Bronchial epithelial cell (primary cell): Measurements from ENCODE around the gene FBXL13. TPM values are rescaled to one million over a fixed set of nuclear protein-coding genes. Genes with fewer than 3 reads are reported as not detected.

Experiments
- DNase-seq: peaks from one replicate; pipeline ENCODE4 v3.0.0-alpha.2; 2010; ENCODE audit warnings: low read depth
- FAIRE-seq: peaks from 2 replicates; lab custom pipeline; 2011; peaks lifted over from hg19 to GRCh38; lab: Jason Lieb, UNC
- H3K27me3 ChIP-seq: 2 replicates; pipeline ENCODE4 v1.5.1; 2011; ENCODE audit warnings: low read length; ENCODE audit not compliant: control insufficient read depth, insufficient read depth
- H3K36me3 ChIP-seq: 2 replicates; pipeline ENCODE4 v1.5.1; 2011; ENCODE audit warnings: low read length; ENCODE audit not compliant: control insufficient read depth, insufficient read depth
- H3K4me3 ChIP-seq: 2 replicates; pipeline ENCODE4 v1.5.1; 2011; ENCODE audit warnings: mild to moderate bottlenecking, low read depth, low read length, control low read depth
- total RNA-seq: library from RNA; depleted of rRNA; stranded (reverse); fragments of >200 nt; gene quantifications from 2 replicates; pipeline ENCODE4 v1.2.1, GENCODE V29; 2014
- TF ChIP-seq, protein P1 (sequence below): IDR thresholded peaks from 2 replicates; pipeline ENCODE4 v1.5.1; 2011; ENCODE audit warnings: mild to moderate bottlenecking, moderate library complexity, low read length, control low read depth, inconsistent platforms; ENCODE audit not compliant: insufficient read depth, severe bottlenecking

Gene FBXL13
- total RNA-seq, 1 donor from 2014 or later = 0.26 TPM

DNA sequence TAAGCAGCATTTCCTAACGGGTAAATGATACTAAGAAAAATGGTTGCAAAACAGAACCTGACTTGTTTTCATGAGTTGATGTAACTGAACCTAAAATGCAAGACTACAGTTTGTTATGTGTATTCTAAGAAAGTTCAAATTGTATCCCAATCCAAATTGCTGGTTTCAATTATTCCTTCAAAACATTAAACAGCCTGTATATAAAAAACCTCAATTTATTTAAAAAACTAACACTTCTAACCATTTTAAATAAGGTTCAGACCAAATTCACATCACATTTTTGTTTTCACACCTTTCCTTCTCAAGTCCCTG lies 80.9 kb downstream of the FBXL13 start:
- TF ChIP-seq, protein P1, sequence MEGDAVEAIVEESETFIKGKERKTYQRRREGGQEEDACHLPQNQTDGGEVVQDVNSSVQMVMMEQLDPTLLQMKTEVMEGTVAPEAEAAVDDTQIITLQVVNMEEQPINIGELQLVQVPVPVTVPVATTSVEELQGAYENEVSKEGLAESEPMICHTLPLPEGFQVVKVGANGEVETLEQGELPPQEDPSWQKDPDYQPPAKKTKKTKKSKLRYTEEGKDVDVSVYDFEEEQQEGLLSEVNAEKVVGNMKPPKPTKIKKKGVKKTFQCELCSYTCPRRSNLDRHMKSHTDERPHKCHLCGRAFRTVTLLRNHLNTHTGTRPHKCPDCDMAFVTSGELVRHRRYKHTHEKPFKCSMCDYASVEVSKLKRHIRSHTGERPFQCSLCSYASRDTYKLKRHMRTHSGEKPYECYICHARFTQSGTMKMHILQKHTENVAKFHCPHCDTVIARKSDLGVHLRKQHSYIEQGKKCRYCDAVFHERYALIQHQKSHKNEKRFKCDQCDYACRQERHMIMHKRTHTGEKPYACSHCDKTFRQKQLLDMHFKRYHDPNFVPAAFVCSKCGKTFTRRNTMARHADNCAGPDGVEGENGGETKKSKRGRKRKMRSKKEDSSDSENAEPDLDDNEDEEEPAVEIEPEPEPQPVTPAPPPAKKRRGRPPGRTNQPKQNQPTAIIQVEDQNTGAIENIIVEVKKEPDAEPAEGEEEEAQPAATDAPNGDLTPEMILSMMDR = no peak
- DNase-seq = no peak
- Histone ChIP-seq H3K36me3 (no peaks in the 10 kb centered on the region), H3K4me3 (no peak overlapping the region), H3K27me3 (no peaks in the 10 kb centered on the region)
- FAIRE-seq = no peak

- peak; percentile 62 for DNase-seq
- TF ChIP-seq, protein P1 = no peak
Observed at GRCh38 chr7:102992938-102993717, 81.5 kb downstream of the FBXL13 start.

GRCh38 chr7:102992509-102992937 lies 82.1 kb downstream of the FBXL13 start:
- Histone ChIP-seq H3K36me3 (no peaks in the 10 kb centered on the region), H3K27me3 (no peaks in the 10 kb centered on the region), H3K4me3 (no peak overlapping the region)
- DNase-seq = no peak
- TF ChIP-seq, protein P1 = no peak
- FAIRE-seq = no peak

More at GRCh38 chr7:102992938-102993717, 81.5 kb downstream of the FBXL13 start:
- H3K4me3 ChIP-seq = no peak overlapping the region
- no peak for FAIRE-seq
- H3K27me3 ChIP-seq = no peaks in the 10 kb centered on the region
- no peaks in the 10 kb centered on the region for H3K36me3 ChIP-seq

- FAIRE-seq (no peak), DNase-seq (peak; percentile 96)
- no peak overlapping the region for H3K4me3 ChIP-seq
- TF ChIP-seq, protein P1 = no peak
- H3K36me3 ChIP-seq = no peaks in the 10 kb centered on the region
- no peaks in the 10 kb centered on the region for H3K27me3 ChIP-seq
Observed at GRCh38 chr7:102991540-102992214, 82.9 kb downstream of the FBXL13 start.

- no peak for DNase-seq
- FAIRE-seq = no peak
Observed at GRCh38 chr7:102991077-102991539, 83.5 kb downstream of the FBXL13 start.

More at GRCh38 chr7:102991077-102991539, 83.5 kb downstream of the FBXL13 start:
- TF ChIP-seq, protein P1 = no peak
- no peak overlapping the region for H3K4me3 ChIP-seq
- H3K27me3 ChIP-seq = no peaks in the 10 kb centered on the region
- no peaks in the 10 kb centered on the region for H3K36me3 ChIP-seq
